Subcutaneous abdominal adipose tissue (tissue), 5 donors: ENCODE data around the gene USP12.

Experiments
- H3K27ac ChIP-seq: one replicate; pipeline ENCODE4 v1.7.0; 2013; ENCODE audit warnings: low read depth, mild to moderate bottlenecking, inconsistent platforms, low read length, moderate library complexity
- H3K27me3 ChIP-seq, 5 donors: one replicate each; pipeline ENCODE4 v1.7.0; 2013; ENCODE audit warnings: low read length in 5 of 5, inconsistent platforms in 1 of 5; ENCODE audit not compliant: control insufficient read depth in 5 of 5, insufficient read depth in 4 of 5
- H3K36me3 ChIP-seq, 5 donors: one replicate each; pipeline ENCODE4 v1.7.0; 2013; ENCODE audit warnings: low read length in 5 of 5; ENCODE audit not compliant: control insufficient read depth in 5 of 5, insufficient read depth in 5 of 5
- H3K4me1 ChIP-seq, 5 donors: one replicate each; pipeline ENCODE4 v1.7.0; 2013; ENCODE audit warnings: low read length in 5 of 5, mild to moderate bottlenecking in 3 of 5, moderate library complexity in 1 of 5; ENCODE audit not compliant: control insufficient read depth in 5 of 5, insufficient read depth in 5 of 5
- H3K4me3 ChIP-seq, 5 donors: one replicate each; pipeline ENCODE4 v1.7.0; 2013; ENCODE audit warnings: low read length in 5 of 5, low read depth in 1 of 5
- H3K9ac ChIP-seq, 5 donors: one replicate each; pipeline ENCODE4 v1.7.0; 2013; ENCODE audit warnings: low read length in 5 of 5, mild to moderate bottlenecking in 4 of 5, moderate library complexity in 3 of 5
- H3K9me3 ChIP-seq, 5 donors: one replicate each; pipeline ENCODE4 v1.7.0; 2013; ENCODE audit warnings: low read length in 5 of 5; ENCODE audit not compliant: control insufficient read depth in 5 of 5
- donor health status: healthy.
- donor health status: healthy.
- donor health status: healthy.
- donor health status: healthy.
- donor health status: healthy.

The USP12 gene

DNA sequence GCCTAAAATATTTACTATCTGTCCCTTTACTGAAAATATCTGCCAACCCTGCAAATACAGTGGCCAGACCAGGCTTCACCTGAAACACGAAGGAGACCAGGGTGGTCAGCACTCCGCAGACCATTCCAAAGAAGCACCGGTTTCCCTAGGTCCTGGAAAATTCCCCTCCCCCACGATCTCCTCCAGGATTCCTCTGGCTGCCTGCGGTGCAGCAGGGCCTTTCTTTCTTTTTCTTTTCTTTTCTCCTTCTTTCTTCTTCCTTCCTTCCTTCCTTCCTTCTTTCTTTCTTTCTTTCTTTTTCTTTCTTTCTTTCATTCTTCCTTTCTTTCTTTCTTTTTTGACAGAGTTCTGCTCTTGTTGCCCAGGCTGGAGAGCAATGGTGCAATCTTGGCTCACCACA, 152.7 kb downstream of the USP12 start:
- Histone ChIP-seq H3K9me3 (no peaks in the 10 kb centered on the region), H3K36me3 (no peaks in the 10 kb centered on the region), H3K27me3 (peaks cover 0 to 8% (median 0%) of the 10 kb centered on the region in 5 donors), H3K4me3 (no peak overlapping the region), H3K9ac (no peak overlapping the region), H3K4me1 (peaks cover 0 to 4% (median 0%) of the 10 kb centered on the region in 5 donors), H3K27ac (no peak overlapping the region)

DNA sequence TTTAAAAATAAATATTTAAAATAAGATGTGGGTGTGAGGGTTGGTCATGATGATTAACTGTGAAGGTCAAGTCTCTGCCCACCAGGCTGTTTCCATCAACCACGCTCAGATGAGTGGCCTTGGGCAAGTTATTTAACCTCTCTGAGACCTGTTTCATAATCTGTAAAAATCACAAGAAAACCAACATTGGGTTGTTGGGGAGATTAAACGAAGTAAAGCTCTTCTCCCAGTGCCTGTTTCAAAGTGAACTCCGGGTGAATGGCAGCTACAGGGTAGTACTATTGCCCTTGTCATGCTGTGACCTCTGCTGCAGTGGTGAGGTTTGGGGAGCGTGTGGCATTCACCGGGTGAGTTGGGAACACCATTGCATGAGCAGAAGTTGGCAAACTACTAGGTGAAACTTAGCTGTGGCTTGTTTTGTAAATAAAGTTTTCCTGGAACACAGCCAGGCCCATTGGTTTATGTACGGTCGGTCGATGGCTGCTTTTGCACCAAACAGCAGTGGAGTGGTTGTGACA, 153.2 kb downstream of the USP12 start:
- Histone ChIP-seq H3K4me3 (no peak overlapping the region), H3K4me1 (peaks cover 0 to 4% (median 0%) of the 10 kb centered on the region in 5 donors), H3K27ac (no peak overlapping the region), H3K9me3 (no peaks in the 10 kb centered on the region), H3K27me3 (peaks cover 0 to 8% (median 0%) of the 10 kb centered on the region in 5 donors), H3K36me3 (no peaks in the 10 kb centered on the region), H3K9ac (no peak overlapping the region)

GRCh38 chr13:27016875-27017274, 154.7 kb downstream of the USP12 start:
- H3K4me1 ChIP-seq = peaks cover 0 to 4% (median 0%) of the 10 kb centered on the region in 5 donors

More at GRCh38 chr13:27016875-27017274, 154.7 kb downstream of the USP12 start:
- no peaks in the 10 kb centered on the region for H3K9me3 ChIP-seq
- no peak overlapping the region for H3K27ac ChIP-seq
- no peak overlapping the region for H3K4me3 ChIP-seq
- H3K36me3 ChIP-seq = no peaks in the 10 kb centered on the region
- peaks cover 0 to 9% (median 0%) of the 10 kb centered on the region in 5 donors for H3K27me3 ChIP-seq
- H3K9ac ChIP-seq = no peak overlapping the region
